CD14-positive monocyte (primary cell): Measurements from ENCODE around the gene CCDC136. TPM values are rescaled to one million over a fixed set of nuclear protein-coding genes. Genes with fewer than 3 reads are reported as not detected.

Experiments used
- DNase-seq, 3 donors: peaks; one replicate each; pipeline ENCODE4 v3.0.0-alpha.2; 2011 to 2022
- H2AFZ ChIP-seq: 2 replicates; pipeline ENCODE4 v1.6.0; 2012; ENCODE audit warnings: mild to moderate bottlenecking, low read depth, low read length, inconsistent platforms; ENCODE audit not compliant: insufficient read depth, poor library complexity, severe bottlenecking
- H3K27ac ChIP-seq, 2 donors: 1 replicate in 1 of 2; 2 replicates in 1 of 2; pipeline ENCODE4 v1.5.1; 2012 to 2013; ENCODE audit warnings: low read length in 2 of 2, control low read depth in 1 of 2, inconsistent platforms in 1 of 2, low read depth in 1 of 2, mild to moderate bottlenecking in 1 of 2
- H3K27me3 ChIP-seq, 2 donors: one replicate each; pipeline versions ENCODE4 v1.6.0 to v1.6.1; 2011 to 2013; ENCODE audit warnings: low read length in 2 of 2; ENCODE audit not compliant: control insufficient read depth in 2 of 2, insufficient read depth in 2 of 2
- H3K36me3 ChIP-seq, 2 donors: replicated peaks in 1 of 2; 1 replicate in 1 of 2; 2 replicates in 1 of 2; pipeline versions ENCODE4 v1.5.1 to v1.6.1; 2012 to 2013; ENCODE audit warnings: low read length in 2 of 2, control low read depth in 1 of 2, inconsistent platforms in 1 of 2, mild to moderate bottlenecking in 1 of 2; ENCODE audit not compliant: insufficient read depth in 2 of 2, control insufficient read depth in 1 of 2
- H3K4me1 ChIP-seq, 2 donors: 1 replicate in 1 of 2; 2 replicates in 1 of 2; pipeline versions ENCODE4 v1.5.1 to v1.6.1; 2012 to 2013; ENCODE audit warnings: low read length in 2 of 2, control low read depth in 1 of 2, inconsistent platforms in 1 of 2, mild to moderate bottlenecking in 1 of 2, moderate library complexity in 1 of 2; ENCODE audit not compliant: insufficient read depth in 2 of 2, control insufficient read depth in 1 of 2
- H3K4me2 ChIP-seq: replicated peaks from 2 replicates; pipeline ENCODE3; 2012; ENCODE audit warnings: low read length, moderate library complexity, mild to moderate bottlenecking; ENCODE audit not compliant: poor library complexity, severe bottlenecking; ENCODE audit errors: extremely low read depth
- H3K4me3 ChIP-seq, 3 experiments: fragments of 200-600 bp in 1 of 3; sonication (generic) in 1 of 3; replicated peaks in 1 of 3; 1 replicate in 2 of 3; 2 replicates in 1 of 3; pipeline ENCODE4 v1.5.1; 2011 to 2013; ENCODE audit warnings: low read length in 3 of 3, mild to moderate bottlenecking in 3 of 3, control low read depth in 2 of 3, low read depth in 2 of 3, inconsistent platforms in 1 of 3, moderate library complexity in 1 of 3
- H3K79me2 ChIP-seq: 2 replicates; pipeline ENCODE4 v1.6.0; 2012; ENCODE audit warnings: mild to moderate bottlenecking, control low read depth, inconsistent platforms, low read length, moderate library complexity; ENCODE audit not compliant: insufficient read depth
- H3K9ac ChIP-seq: 2 replicates; pipeline ENCODE4 v1.6.0; 2017; ENCODE audit warnings: low read length, mild to moderate bottlenecking; ENCODE audit not compliant: insufficient read depth, poor library complexity, severe bottlenecking
- H3K9me3 ChIP-seq, 2 donors: replicated peaks in 1 of 2; 1 replicate in 1 of 2; 2 replicates in 1 of 2; pipeline versions ENCODE4 v1.5.1 to v1.6.1; 2012 to 2013; ENCODE audit warnings: low read length in 2 of 2, control low read depth in 1 of 2; ENCODE audit not compliant: control insufficient read depth in 1 of 2, insufficient read depth in 1 of 2
- H4K20me1 ChIP-seq: 2 replicates; pipeline ENCODE4 v1.6.0; 2012; ENCODE audit warnings: mild to moderate bottlenecking, low read length, control low read depth, moderate library complexity; ENCODE audit not compliant: insufficient read depth
- H3K27ac Mint-ChIP-seq, 7 donors: one replicate each; pipeline ENCODE4 v1.8.0; 2020; ENCODE audit warnings: mild to moderate bottlenecking in 7 of 7, mixed read lengths in 7 of 7, moderate library complexity in 6 of 7, inconsistent platforms in 2 of 7
- H3K27me3 Mint-ChIP-seq, 3 donors: one replicate each; pipeline ENCODE4 v1.8.0; 2021 to 2022; ENCODE audit warnings: low read depth in 3 of 3, mild to moderate bottlenecking in 3 of 3, mixed read lengths in 3 of 3, moderate library complexity in 3 of 3, inconsistent platforms in 1 of 3
- H3K36me3 Mint-ChIP-seq, 2 donors: one replicate each; pipeline ENCODE4 v1.8.0; 2020; ENCODE audit warnings: mixed read lengths in 2 of 2, inconsistent platforms in 1 of 2, mild to moderate bottlenecking in 1 of 2
- H3K4me1 Mint-ChIP-seq: one replicate; pipeline ENCODE4 v1.8.0; 2020; ENCODE audit warnings: mild to moderate bottlenecking, mixed read lengths
- H3K4me3 Mint-ChIP-seq, 2 donors: one replicate each; pipeline ENCODE4 v1.8.0; 2020; ENCODE audit warnings: mild to moderate bottlenecking in 2 of 2, mixed read lengths in 2 of 2, moderate library complexity in 1 of 2
- H3K9me3 Mint-ChIP-seq, 7 donors: one replicate each; pipeline ENCODE4 v1.8.0; 2020 to 2022; ENCODE audit warnings: mixed read lengths in 7 of 7, mild to moderate bottlenecking in 6 of 7, moderate library complexity in 6 of 7, inconsistent platforms in 2 of 7
- WGBS: methylation state at CpG from one replicate; pipeline ENCODE4 v1.1.5; 2013; ENCODE audit warnings: missing lambda C conversion rate; ENCODE audit not compliant: insufficient coverage; 5-methylcytosine and 5-hydroxymethylcytosine counted together
- intact Hi-C, 2 donors: fragments of 100-400 bp; cut with micrococcal nuclease; formaldehyde crosslinking; loops; one replicate each; pipeline versions ENCODE4 v1.15.0 to v1.15.1; 2023
- polyA plus RNA-seq, 3 donors: library from polyadenylated mRNA; depleted of rRNA in 1 of 3; unstranded in 2 of 3; stranded (reverse) in 1 of 3; fragments of 300-500 nt in 2 of 3; fragments of >200 nt in 1 of 3; fragmentation: Illumina TruSeq in 2 of 3; gene quantifications; 1 replicate in 2 of 3; 2 replicates in 1 of 3; pipeline ENCODE4 v1.2.3, GENCODE V29; 2012 to 2021
- TF ChIP-seq, protein P1 (sequence below): fragments of 200-600 bp; IDR thresholded peaks from one replicate; pipeline ENCODE4 v1.8.0; 2022; ENCODE audit warnings: antibody characterized with exemption, mild to moderate bottlenecking

CCDC136 gene
- polyA plus RNA-seq, 3 donors = 0.26 to 2.6 TPM; not detected in 1

GRCh38 chr7:128827248-128827958 is 35.6 kb downstream of the CCDC136 start:
- peaks cover 20% of the 10 kb centered on the region for H3K4me1 Mint-ChIP-seq
- TF ChIP-seq, protein P1, sequence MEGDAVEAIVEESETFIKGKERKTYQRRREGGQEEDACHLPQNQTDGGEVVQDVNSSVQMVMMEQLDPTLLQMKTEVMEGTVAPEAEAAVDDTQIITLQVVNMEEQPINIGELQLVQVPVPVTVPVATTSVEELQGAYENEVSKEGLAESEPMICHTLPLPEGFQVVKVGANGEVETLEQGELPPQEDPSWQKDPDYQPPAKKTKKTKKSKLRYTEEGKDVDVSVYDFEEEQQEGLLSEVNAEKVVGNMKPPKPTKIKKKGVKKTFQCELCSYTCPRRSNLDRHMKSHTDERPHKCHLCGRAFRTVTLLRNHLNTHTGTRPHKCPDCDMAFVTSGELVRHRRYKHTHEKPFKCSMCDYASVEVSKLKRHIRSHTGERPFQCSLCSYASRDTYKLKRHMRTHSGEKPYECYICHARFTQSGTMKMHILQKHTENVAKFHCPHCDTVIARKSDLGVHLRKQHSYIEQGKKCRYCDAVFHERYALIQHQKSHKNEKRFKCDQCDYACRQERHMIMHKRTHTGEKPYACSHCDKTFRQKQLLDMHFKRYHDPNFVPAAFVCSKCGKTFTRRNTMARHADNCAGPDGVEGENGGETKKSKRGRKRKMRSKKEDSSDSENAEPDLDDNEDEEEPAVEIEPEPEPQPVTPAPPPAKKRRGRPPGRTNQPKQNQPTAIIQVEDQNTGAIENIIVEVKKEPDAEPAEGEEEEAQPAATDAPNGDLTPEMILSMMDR = no peak
- no peak overlapping the region for H3K27ac Mint-ChIP-seq
- Histone ChIP-seq H2AFZ (no peak overlapping the region), H3K4me1 (peaks cover 16 to 21% of the 10 kb centered on the region in 2 donors), H3K27me3 (peaks cover 29 to 40% of the 10 kb centered on the region in 2 donors), H3K9me3 (no peaks in the 10 kb centered on the region), H4K20me1 (no peaks in the 10 kb centered on the region), H3K36me3 (no peaks in the 10 kb centered on the region), H3K9ac (no peak overlapping the region), H3K4me3 (no peak overlapping the region), H3K27ac (no peak overlapping the region), H3K79me2 (no peaks in the 10 kb centered on the region), H3K4me2 (no peak overlapping the region)
- peaks cover 0 to 17% (median 6%) of the 10 kb centered on the region in 7 donors for H3K9me3 Mint-ChIP-seq
- H3K36me3 Mint-ChIP-seq = peaks cover 0 to 3% of the 10 kb centered on the region in 2 donors
- 99% methylated on average over 15 of the region's 17 CpGs for WGBS
- H3K4me3 Mint-ChIP-seq = no peak overlapping the region
- DNase-seq = no peak
- H3K27me3 Mint-ChIP-seq = peaks cover 42 to 52% (median 51%) of the 10 kb centered on the region in 3 donors
- intact Hi-C loops = no loop called here

- no peak overlapping the region for H3K27ac Mint-ChIP-seq
- WGBS = 96% methylated on average over 5 of the region's 10 CpGs
These were observed 36.4 kb downstream of the CCDC136 start for GRCh38 chr7:128827971-128828711.

More at GRCh38 chr7:128827971-128828711, 36.4 kb downstream of the CCDC136 start:
- H3K36me3 Mint-ChIP-seq = peaks cover 0 to 3% of the 10 kb centered on the region in 2 donors
- H3K36me3 ChIP-seq = no peaks in the 10 kb centered on the region
- no peak overlapping the region for H3K4me3 Mint-ChIP-seq
- H3K4me2 ChIP-seq = no peak overlapping the region
- no peak overlapping the region for H2AFZ ChIP-seq
- TF ChIP-seq, protein P1 = no peak
- H4K20me1 ChIP-seq = no peaks in the 10 kb centered on the region
- H3K27me3 Mint-ChIP-seq = peaks cover 48 to 58% (median 57%) of the 10 kb centered on the region in 3 donors
- H3K27me3 ChIP-seq = peaks cover 34 to 48% of the 10 kb centered on the region in 2 donors
- H3K79me2 ChIP-seq = no peaks in the 10 kb centered on the region
- H3K4me1 ChIP-seq = peaks cover 16 to 22% of the 10 kb centered on the region in 2 donors
- no peak overlapping the region for H3K4me3 ChIP-seq
- DNase-seq = no peak
- no peak overlapping the region for H3K27ac ChIP-seq
- intact Hi-C loops = no loop called here
- peaks cover 0 to 18% (median 6%) of the 10 kb centered on the region in 7 donors for H3K9me3 Mint-ChIP-seq
- no peak overlapping the region for H3K9ac ChIP-seq
- H3K4me1 Mint-ChIP-seq = peaks cover 20% of the 10 kb centered on the region
- H3K9me3 ChIP-seq = no peaks in the 10 kb centered on the region
